Gastrocnemius medialis (tissue), 4 donors: ENCODE data around the gene NEIL1.

Experiments used
- CTCF ChIP-seq, 5 experiments: fragments of 450-650 bp in 3 of 5; fragments of 200-600 bp in 2 of 5; sonication (generic) in 2 of 5; IDR thresholded peaks in 4 of 5; conservative IDR thresholded peaks in 1 of 5; 1 replicate in 4 of 5; 2 replicates in 1 of 5; pipeline ENCODE4 v1.5.1; 2016 to 2019; ENCODE audit warnings: antibody characterized with exemption in 5 of 5, mild to moderate bottlenecking in 3 of 5, moderate library complexity in 3 of 5
- POLR2A ChIP-seq, 2 donors: fragments of 450-650 bp; IDR thresholded peaks; one replicate each; pipeline ENCODE4 v1.6.1; 2017; ENCODE audit warnings: antibody characterized with exemption in 2 of 2, mild to moderate bottlenecking in 2 of 2, moderate library complexity in 2 of 2

- no peak for TF ChIP-seq POLR2A (IDR thresholded peaks at IDR 0.05)
- TF ChIP-seq CTCF (IDR thresholded peaks at IDR 0.05 in 4 of 5, conservative IDR thresholded peaks at IDR 0.05 in 1 of 5): no peak
Measured at GRCh38 chr15:75403892-75404291, 57.1 kb downstream of the NEIL1 start.
